ENCODE data around the gene MPDZ.

- TF ChIP-seq CTCF (IDR thresholded peaks at IDR 0.05) (no peak), POLR2A (IDR thresholded peaks at IDR 0.05) (no peak)
These were observed 172.5 kb downstream of the MPDZ start for GRCh38 chr9:13107008-13107407.

All from thyroid gland (tissue), 4 donors.